Ascending aorta (tissue), 2 donors: ENCODE data around the gene INSL3. TPM values are rescaled to one million over a fixed set of nuclear protein-coding genes. Genes with fewer than 3 reads are reported as not detected.
A peak's percentile ranks its signal among the peaks of the same experiment; 100 is the strongest.

Experiments
- DNase-seq, 2 donors: peaks; one replicate each; pipeline ENCODE4 v3.0.0-alpha.2; 2019; ENCODE audit warnings: low spot score in 2 of 2
- H3K27ac ChIP-seq, 2 donors: fragments of 200-600 bp; sonication (generic); one replicate each; pipeline ENCODE4 v1.5.1; 2016 to 2017; ENCODE audit warnings: mild to moderate bottlenecking in 1 of 2
- H3K27me3 ChIP-seq: fragments of 200-600 bp; sonication (generic); one replicate; pipeline ENCODE4 v1.5.1; 2017
- H3K36me3 ChIP-seq, 2 donors: fragments of 200-600 bp; sonication (generic); one replicate each; pipeline ENCODE4 v1.5.1; 2016
- H3K4me1 ChIP-seq, 2 donors: fragments of 200-600 bp; sonication (generic); one replicate each; pipeline ENCODE4 v1.5.1; 2016 to 2017; ENCODE audit warnings: mild to moderate bottlenecking in 1 of 2
- H3K4me3 ChIP-seq, 2 donors: fragments of 200-600 bp; sonication (generic); one replicate each; pipeline ENCODE4 v1.5.1; 2016 to 2017; ENCODE audit warnings: mild to moderate bottlenecking in 1 of 2
- H3K9me3 ChIP-seq, 2 donors: fragments of 200-600 bp; sonication (generic); one replicate each; pipeline ENCODE4 v1.5.1; 2016
- intact Hi-C: fragments of 100-400 bp; cut with DNase I; formaldehyde crosslinking; loops from one replicate; pipeline ENCODE4 v1.15.1; 2023
- total RNA-seq: library from RNA; depleted of rRNA; stranded (reverse); fragments of >200 nt; gene quantifications from one replicate; pipeline ENCODE4 v1.1.0, GENCODE V29; 2016
- TF ChIP-seq, protein P1 (sequence below), 3 experiments: fragments of 200-600 bp in 2 of 3; fragments of 450-650 bp in 1 of 3; sonication (generic) in 2 of 3; IDR thresholded peaks; one replicate each; pipeline ENCODE4 v1.5.1; 2016 to 2019; ENCODE audit warnings: antibody characterized with exemption in 3 of 3, mild to moderate bottlenecking in 1 of 3, moderate library complexity in 1 of 3

The INSL3 gene
- total RNA-seq, 1 donor from 2014 or later: not detected

DNA sequence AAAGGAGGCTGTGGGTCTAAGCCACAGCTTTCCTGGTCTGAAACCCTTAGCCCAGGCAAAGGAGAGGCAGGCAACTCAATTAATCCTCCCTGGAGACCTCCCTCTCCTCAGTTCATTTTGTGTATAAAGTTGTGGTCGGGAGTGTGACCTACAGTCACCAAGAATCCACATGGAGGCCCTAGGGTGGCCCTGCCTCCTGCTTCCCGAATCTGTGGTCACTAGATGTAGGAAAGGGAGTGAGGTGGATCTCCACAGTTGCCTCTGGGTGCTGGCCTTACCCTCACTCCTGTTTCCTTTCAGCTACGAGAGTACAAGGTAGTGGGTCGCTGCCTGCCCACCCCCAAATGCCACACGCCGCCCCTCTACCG lies 39.7 kb upstream of the INSL3 start:
- H3K27ac ChIP-seq: no peak overlapping the region
- H3K27me3 ChIP-seq: no peaks in the 10 kb centered on the region
- no peak for DNase-seq
- peaks cover 38 to 49% of the 10 kb centered on the region in 2 donors for H3K36me3 ChIP-seq
- peaks cover 10 to 17% of the 10 kb centered on the region in 2 donors for H3K4me1 ChIP-seq
- H3K9me3 ChIP-seq: no peaks in the 10 kb centered on the region
- H3K4me3 ChIP-seq: peak overlapping the region; percentile 93 to 94
- intact Hi-C loops: loop anchor here (10.0 kb wide), 1 partner anchor 194 kb away; no protein-coding TSS in a partner anchor
- TF ChIP-seq, protein P1, sequence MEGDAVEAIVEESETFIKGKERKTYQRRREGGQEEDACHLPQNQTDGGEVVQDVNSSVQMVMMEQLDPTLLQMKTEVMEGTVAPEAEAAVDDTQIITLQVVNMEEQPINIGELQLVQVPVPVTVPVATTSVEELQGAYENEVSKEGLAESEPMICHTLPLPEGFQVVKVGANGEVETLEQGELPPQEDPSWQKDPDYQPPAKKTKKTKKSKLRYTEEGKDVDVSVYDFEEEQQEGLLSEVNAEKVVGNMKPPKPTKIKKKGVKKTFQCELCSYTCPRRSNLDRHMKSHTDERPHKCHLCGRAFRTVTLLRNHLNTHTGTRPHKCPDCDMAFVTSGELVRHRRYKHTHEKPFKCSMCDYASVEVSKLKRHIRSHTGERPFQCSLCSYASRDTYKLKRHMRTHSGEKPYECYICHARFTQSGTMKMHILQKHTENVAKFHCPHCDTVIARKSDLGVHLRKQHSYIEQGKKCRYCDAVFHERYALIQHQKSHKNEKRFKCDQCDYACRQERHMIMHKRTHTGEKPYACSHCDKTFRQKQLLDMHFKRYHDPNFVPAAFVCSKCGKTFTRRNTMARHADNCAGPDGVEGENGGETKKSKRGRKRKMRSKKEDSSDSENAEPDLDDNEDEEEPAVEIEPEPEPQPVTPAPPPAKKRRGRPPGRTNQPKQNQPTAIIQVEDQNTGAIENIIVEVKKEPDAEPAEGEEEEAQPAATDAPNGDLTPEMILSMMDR (IDR thresholded peaks at IDR 0.05): no peak

DNA sequence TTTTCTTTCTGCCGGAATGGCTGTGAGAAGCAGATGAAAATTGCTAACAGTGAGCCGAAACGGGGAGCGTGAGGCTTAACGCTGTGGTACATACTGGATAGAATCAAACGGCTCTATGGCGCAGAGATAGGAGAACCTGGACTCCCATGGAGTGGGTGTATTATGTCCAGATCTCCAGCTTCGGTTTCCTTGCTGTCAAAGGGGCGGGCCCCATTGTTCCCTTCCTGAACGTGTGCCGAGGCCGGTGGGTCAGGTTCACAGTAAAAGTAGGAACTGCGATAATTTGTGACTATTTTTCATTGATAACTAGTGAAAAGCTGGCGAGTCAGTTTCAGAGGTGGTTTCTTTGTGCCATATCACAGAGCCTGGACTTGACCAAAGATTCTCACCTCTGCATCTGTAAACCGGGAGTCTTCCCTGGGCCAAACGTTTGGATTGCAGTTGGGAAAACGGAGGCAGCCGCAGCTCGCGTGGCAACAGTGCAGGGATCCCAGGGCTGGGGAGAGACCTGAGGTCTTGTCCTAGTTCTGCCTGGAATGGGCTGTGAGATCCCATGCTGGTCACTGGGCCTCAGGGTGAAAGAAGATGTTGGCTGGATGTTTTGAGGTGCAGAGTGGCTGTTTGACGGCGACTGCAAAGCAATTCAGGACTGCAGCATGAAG lies 39.1 kb upstream of the INSL3 start:
- H3K27ac ChIP-seq: peak overlapping the region; percentile 88 to 90
- TF ChIP-seq, protein P1 (IDR thresholded peaks at IDR 0.05): no peak
- no peak for DNase-seq
- H3K36me3 ChIP-seq: peaks cover 34 to 44% of the 10 kb centered on the region in 2 donors
- intact Hi-C loops: loop anchor here (10.0 kb wide), 1 partner anchor 194 kb away; no protein-coding TSS in a partner anchor
- no peaks in the 10 kb centered on the region for H3K9me3 ChIP-seq
- H3K27me3 ChIP-seq: no peaks in the 10 kb centered on the region
- peak overlapping the region; percentile 93 to 94 for H3K4me3 ChIP-seq
- peaks cover 10 to 17% of the 10 kb centered on the region in 2 donors for H3K4me1 ChIP-seq

DNA sequence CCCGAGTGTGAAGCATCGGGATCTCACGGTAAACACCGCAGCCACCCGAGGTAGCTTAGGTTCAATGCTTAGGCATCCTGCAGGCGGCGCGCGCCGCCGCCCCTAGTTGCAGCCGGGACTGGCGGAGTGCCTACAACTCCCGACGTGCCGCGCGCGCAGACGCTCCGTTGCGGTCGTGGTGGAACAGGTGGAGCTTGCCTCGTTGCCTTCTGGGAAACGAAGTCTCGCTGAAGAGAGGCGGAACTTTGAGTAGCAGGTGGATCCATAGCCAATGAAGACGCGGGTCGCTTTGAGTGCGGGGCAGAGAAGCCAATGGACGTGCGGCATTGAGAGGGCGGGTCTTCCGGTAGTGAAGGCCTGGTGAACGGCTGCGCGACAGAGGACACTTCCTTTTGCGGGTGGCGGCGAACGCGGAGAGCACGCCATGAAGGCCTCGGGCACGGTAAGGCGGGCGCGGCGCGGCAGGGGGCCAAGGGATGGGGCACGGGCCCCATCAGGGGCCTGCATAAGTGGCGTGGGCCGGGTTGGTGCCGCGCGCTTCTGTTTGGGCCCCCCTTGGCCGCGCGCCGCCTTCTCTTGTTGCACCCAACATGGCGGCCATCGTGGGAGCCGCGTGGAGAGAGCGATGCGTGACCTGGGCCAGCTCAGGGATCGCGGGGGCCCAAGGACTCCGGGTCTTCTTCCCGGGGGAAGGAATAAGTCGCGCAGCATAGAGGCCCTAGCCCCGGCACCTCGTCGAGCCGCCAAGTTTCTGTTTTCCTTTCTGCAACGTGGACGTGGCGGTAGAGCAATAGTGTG lies 38.4 kb upstream of the INSL3 start, which contains the start of gene RPL18A:
TSS of gene RPL18A (plus strand) at position 378 of the 798 bp plus-strand sequence. CDS start at position 425, 47 bp downstream.
- TF ChIP-seq, protein P1 (IDR thresholded peaks at IDR 0.05): peak; percentile 74 to 79 (median 79)
- H3K4me3 ChIP-seq: peak within 1 kb of the TSS; percentile 93 to 94
- H3K9me3 ChIP-seq: no peaks in the 10 kb centered on the region
- H3K36me3 ChIP-seq: peaks cover 32 to 37% of the 10 kb centered on the region in 2 donors
- intact Hi-C loops: loop anchor here (1.0 to 10.0 kb wide), 6 partner anchors 73 to 347 kb away; partner anchors contain the start of genes COLGALT1, MAP1S and PGLS
- H3K27me3 ChIP-seq: no peaks in the 10 kb centered on the region
- peak within 1 kb of the TSS; percentile 88 to 90 for H3K27ac ChIP-seq
- DNase-seq: peak; percentile 97 to 99
- H3K4me1 ChIP-seq: peaks cover 10 to 17% of the 10 kb centered on the region in 2 donors

DNA sequence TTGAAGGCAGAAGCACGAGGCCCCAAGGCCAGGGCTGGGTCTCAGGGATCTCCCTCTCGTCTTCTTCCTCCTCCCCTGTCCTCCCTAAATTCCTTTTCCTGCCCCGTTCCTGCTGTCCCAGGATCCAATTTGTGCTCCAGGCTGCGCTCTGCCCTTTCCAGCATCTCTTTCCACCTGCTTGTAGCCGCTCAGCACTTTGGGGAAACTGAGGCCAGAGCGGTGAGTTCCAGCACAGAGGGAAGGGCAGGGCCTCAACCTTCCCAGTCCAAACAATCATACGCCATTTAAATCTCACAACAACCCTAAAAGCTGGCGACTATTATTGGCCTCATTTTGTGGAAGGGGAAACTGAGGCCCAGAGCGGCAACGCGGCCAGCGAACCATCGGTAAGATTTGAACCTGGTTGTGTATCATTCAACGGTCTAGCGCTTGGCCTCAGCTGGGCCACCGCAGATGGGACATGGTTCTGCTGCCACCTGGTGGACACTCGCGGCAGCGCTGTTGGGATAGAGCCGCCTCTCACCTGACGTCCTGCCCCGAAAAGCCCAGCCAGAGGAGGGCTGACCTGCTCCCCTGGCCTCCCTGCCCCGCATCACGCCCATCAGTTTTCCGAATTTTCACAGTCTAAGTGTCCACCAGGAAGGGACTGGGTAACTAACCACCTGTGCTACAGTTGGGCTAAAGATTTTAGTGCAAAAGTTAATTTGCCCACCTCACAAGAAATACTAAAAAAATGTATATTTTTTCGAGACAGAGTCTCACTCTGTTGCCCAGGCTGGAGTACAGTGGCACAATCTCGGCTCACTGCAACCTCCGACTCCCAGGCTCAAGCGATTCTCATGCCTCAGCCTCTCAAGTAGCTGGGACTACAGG lies 34.2 kb upstream of the INSL3 start:
- Histone ChIP-seq H3K4me1 (peaks cover 4% of the 10 kb centered on the region in 2 donors), H3K27me3 (no peaks in the 10 kb centered on the region), H3K9me3 (no peaks in the 10 kb centered on the region), H3K4me3 (no peak overlapping the region), H3K36me3 (no peaks in the 10 kb centered on the region), H3K27ac (no peak overlapping the region)
- intact Hi-C loops: loop anchor here (5.0 to 10.0 kb wide), 3 partner anchors 141 to 343 kb away; partner anchors contain the start of genes COLGALT1, MAP1S and PGLS
- TF ChIP-seq, protein P1 (IDR thresholded peaks at IDR 0.05): peak; percentile 91 to 98 (median 98)
- DNase-seq: peak; percentile 31 to 89

DNA sequence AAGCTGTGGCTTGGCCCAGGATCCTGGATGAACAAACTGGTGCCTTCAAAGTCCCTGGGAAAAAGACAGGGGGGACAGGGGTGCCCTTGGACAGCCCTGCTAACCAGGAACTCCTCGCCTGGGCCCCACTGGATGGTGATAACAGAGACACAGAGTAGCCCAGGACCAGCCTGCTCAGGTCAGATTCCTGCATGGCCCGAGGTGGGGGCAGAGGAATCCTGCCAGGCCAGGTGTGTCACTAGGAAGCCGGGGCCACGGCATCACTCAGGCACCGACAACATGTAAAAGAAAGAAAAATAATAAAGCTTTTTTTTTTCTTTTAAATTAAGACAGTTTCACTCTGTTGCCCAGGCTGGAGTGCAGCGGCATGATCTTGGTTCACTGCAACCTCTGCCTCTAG lies 32.7 kb upstream of the INSL3 start:
- Histone ChIP-seq H3K4me3 (no peak overlapping the region), H3K27ac (no peak overlapping the region), H3K4me1 (no peaks in the 10 kb centered on the region), H3K36me3 (no peaks in the 10 kb centered on the region), H3K9me3 (no peaks in the 10 kb centered on the region), H3K27me3 (no peaks in the 10 kb centered on the region)
- intact Hi-C loops: loop anchor here (10.0 kb wide), 1 partner anchor 139 kb away; the partner anchor contains the start of gene MAP1S
- TF ChIP-seq, protein P1 (IDR thresholded peaks at IDR 0.05): no peak
- DNase-seq: no peak
